Activated CD4-positive, alpha-beta T cell treated with anti-CD3 and anti-CD28 coated beads, Interleukin-2, amount 50 U/mL, for 1 hour (primary cell): ENCODE results near the gene HS3ST1.

Source experiments
- DNase-seq: peaks from one replicate; pipeline ENCODE4 v3.0.0-alpha.2; 2020

HS3ST1 gene

DNA sequence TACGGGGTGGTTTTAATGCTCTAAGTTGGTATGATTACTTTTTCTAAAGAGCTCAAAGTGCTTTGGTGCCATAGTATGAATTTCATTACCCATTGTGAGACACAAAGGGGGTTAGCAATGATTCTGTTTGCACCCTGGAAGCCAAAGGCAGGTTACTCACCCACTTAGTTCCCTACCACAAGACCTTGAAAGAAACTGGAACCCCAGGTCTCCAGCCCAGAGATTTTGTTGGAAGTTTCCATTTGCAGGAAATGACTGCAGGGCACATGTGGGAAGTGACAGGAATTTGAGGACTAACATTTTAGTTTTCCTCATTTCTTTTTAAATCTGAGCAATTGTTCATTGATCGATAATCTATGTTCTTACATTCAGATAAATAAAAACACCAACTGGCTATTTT is 1.8 kb upstream of the HS3ST1 start:
- no peak for DNase-seq

DNA sequence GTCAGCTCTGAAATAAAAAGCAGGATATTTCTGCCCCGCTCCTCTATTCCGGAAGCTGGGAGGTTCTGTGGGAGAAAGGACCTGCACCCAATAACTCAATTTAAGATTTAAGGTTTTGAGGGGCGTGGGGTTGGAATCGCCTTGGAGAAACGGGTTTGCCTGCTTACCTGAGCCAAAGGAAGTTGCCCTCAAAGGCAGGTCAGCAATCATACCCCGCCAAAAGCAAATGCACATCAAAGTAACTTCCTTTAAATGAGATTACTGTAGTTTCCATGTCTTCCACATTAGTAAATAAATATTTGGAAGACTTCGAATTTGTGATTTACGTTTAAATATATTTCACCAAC is 978 bp upstream of the HS3ST1 start:
- no peak for DNase-seq

DNA sequence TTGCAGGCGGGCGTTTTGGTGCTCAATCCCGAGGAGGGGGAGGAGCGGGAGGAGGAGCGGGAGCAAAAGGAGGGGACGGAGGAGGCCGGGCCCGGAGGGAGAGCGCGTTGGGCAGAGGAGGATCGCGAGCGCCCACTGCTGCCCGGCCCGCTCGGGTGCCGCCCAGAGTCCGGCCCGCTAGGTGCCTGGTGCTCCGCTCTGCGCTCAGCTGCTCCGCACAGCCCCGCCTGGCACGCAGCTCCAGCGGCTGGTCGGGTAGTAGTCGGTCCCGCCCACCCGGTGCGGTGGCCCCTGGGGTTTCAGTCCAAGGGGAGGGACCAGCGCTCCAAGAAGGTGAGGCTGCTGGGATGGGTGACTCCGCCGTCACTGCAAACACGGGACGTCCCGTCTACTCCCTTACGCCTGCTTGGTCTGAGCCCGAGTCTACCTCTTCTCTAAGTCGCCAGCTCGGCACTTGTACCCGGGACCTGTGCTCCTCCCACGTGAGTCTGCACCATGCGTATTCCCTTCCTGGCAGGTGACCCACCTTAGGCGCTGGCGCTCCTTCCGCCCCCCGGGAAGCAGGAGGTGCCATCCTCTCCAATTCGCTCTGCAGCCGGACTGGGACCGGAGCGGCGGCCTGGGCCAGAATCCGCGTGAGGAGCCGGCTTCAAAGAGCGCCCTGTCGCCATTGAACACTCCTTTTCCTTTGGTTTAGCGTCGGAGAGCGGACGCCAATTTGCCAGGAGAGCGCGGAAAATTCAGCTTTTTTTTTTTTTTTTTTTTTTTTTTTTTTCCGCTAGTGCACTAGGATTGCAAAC is 405 bp upstream of the HS3ST1 start:
- DNase-seq: peak; percentile 13

DNA sequence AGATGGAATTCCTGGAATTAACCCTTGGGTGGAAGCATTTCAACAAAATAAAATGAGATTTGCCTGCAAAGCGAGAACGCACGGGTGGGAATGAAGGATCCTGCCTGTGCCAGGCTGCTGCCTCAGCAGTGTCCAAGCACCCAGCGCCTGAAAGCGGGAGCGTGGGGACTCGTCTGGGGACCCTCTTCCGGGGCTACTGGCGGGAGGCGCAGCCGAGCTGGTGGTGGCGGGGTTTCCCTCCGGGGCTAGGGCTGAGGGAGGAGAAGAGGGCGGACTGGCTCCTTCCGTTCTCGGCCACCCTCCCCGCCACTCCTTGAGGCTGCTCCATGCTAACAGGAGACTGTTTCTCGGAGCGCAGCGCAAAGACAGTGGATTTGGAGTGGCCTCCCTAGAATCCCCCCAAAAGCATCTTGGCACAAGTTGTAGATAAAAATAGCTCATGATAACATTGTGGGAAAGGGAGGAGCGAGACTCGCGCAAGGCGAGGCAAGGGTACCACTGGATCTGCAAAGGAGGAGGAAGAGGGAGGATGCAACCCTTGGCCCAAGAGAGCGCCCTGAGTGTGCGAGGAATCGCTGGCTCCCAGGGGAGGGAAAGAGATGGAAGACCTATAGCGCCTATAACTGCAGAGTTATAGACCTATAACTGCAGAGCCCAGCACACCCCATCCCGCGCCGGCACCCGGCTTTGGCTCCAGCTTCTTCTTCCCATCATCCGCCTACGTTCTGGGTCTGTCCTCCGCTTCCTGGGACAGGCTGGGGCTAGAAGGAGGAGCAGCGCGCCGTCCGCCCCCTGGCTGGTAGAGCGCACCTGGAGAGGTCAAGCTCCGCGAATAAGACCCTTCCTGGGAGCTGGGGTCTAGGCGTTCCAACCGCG is 1.3 kb downstream of the HS3ST1 start:
- no peak for DNase-seq

DNA sequence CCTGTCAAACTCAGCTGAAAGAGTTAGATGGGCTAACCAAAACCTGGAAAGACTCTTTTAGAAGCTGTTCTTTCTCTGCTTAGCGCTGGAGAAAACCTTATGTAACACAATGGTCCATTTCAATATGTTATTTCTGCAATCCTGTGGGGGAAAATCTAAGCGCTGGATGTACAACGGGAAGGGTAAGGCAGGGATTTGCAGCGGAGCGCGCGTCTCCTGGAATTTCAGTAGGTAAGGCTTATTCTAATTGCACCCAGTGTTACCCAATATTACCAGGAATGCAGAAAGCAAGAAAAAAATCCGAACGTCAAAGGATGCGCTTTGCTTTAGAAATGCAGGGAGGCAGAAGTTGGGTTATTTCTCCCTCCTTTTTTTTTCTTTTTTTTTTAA is 2.0 kb downstream of the HS3ST1 start:
- DNase-seq: no peak

DNA sequence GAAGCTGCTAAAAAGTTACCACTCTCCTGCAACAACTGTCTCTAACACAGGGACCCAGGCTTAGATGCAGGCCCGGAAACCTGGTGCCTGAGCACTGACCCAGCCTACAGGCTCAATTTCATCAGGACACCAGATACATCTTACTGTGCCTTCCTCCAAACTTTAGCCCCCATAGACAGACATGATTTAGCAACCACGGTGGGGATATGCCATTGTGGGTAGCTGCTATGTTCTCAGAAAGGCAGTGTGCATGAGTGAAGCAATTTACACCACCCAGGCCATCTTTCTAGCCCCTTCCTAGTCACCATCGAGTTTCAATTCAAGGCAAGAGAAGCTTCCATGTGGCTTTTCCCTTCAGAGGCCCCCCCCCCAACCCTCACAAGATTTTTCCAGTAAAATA is 2.7 kb downstream of the HS3ST1 start:
- no peak for DNase-seq

DNA sequence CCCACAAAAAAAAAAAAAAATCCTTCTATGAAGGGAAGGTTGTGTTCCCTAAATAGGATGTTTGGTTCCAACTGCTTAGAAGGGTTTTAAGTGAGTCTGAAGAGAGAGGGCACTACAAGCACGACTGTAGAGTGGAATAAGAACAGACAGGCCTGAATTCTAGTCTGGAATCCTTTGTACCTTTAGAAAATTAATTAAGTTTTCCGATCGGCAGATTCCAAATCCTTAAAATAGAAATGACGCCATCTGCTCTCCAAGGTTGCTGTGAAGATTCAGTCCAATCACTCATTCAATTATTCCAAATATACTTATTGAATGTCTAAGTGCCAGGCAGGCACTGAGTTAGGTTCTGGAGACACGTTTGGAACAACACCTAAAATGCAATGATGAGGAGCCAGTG is 3.8 kb downstream of the HS3ST1 start:
- no peak for DNase-seq

DNA sequence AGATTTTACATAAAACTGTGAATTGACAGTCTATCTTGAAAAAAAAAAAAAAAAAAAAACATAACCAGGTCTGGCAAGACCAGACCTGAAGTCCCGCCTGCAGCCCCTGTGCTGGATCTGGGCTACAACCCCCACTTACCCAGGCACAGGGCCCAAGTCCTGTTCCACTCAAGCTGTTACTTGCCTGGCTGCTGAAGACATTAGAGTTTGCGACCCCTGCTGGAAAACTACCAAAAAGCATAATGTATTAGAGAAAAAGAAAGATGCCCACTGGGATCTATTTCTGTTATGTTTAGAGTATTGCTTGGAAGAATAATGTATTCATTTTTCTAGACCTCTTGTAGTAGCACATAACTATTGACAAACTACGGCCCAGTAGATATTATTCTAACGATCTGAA is 4.7 kb downstream of the HS3ST1 start:
- no peak for DNase-seq

DNA sequence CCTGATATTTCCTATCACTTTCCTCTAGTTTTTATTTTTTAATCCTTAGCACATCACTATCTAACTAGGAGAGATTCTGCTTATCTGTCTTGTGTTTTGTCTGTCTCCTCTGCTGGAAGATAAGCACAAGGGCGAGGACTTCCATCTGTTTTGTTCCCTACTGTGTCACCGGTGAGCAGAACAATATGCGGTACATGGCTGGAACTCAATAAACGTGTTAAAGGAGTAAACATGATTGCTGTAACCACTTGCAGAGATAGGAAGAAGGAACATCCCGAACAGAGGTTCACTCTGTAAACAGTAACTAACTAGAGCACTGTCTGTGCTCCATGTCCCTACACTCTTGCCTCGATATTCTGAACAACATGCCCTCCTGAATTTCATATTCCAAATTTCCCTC is 5.2 kb downstream of the HS3ST1 start:
- DNase-seq: no peak

DNA sequence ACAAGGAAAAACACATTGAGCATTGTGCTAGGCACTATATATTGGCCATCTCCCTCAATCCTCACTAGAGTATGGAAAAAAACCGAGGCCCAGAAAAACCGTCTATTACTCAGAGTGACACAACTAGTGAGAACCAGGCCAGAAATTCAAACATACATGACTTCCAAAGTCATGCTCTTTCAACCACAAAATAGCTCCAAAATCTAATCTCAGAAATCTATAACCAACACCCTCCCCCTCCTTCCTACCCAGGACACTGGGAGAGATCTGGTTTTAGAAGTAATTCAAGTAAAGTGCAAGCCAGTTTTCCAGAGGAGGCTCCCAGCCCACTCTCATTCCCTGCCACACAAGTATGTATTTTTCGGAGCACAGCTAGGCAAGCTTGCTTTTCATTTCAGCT is 7.6 kb downstream of the HS3ST1 start:
- no peak for DNase-seq

DNA sequence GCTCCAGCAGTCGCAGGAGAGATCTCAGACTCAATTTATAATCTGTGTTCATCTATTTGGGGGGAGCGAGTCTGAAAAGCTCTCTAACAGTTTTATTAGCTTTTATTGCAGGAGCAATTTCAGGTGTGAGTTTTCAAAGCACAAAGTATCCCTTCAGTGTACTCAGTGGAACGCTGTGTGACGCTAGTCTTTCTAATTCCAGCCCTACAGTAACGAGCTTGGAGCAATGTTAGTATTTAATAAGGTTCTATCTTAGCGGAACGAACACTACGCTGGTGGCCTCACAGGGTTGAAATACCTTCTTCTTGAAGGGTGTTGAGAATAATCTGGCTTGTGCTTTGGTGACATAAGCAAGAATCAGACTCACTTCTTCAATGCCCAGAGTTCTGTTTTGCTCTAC is 8.4 kb downstream of the HS3ST1 start:
- DNase-seq: no peak

DNA sequence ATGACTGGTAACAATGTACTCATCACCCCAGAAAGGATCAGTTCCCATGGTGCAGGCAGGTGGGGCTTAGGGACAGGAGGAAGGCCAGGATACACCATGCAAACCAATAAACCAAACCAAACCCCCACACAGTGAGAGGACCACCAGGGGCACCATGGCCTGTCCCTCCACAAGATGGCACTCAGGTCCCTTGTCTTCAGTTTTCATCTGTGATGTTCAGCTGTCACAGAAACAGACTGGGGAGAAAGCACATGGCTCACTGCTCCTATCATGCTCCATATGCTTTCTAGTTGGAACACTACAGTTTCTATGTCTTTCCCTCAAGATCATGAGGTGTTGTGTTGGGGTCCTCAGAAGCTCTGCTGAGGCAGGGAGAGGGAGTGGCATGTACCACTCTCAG is 10.1 kb downstream of the HS3ST1 start:
- no peak for DNase-seq

DNA sequence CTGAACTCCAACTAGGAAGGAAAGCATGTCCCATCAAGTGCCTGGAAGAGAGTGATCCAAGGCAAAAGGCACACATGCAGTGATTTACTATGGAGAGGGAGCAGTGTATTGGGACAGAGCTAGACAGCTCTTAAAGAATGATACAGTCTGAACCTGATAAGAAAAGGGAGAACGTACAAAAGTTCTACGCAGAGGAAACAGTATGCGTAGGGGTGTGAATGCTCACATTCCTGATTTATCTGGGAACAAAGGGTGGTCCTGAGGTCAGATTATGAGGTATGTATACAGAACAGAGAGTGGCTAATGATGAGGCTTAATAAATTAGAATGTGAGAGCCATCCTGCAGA is 12.0 kb downstream of the HS3ST1 start:
- DNase-seq: no peak

DNA sequence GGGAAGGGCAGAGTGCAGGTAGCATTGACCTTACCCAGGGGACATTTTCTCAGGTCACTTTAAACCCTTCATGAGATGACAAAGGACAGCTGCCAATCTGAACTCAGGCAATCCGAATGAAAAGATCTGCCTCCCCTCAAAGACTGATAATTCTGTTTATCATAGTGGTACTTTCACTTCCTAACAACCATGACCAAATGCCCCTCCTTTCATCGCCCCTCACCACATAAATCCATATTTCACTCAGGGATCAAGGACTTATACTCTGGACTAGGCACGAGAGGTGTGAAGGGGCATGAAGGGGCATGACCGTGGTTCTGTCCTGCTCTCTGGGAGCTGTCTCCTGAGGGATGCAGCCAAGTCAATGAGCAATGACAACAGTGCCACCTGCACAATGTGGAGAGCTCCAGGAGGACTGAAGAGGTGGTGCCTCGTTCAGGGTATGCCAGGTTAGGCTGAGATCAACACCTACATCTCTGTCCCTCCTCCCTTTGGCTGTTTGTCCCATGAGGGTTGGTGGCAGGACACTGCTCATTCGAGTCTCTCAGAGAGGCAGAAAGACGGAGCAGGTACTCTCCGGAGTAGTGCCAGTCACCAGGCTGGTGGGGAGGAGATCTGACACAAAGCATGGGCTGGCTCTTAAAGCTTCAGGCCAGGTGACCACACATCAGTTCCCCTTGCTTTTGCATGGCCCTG is 12.5 kb downstream of the HS3ST1 start:
- DNase-seq: no peak

DNA sequence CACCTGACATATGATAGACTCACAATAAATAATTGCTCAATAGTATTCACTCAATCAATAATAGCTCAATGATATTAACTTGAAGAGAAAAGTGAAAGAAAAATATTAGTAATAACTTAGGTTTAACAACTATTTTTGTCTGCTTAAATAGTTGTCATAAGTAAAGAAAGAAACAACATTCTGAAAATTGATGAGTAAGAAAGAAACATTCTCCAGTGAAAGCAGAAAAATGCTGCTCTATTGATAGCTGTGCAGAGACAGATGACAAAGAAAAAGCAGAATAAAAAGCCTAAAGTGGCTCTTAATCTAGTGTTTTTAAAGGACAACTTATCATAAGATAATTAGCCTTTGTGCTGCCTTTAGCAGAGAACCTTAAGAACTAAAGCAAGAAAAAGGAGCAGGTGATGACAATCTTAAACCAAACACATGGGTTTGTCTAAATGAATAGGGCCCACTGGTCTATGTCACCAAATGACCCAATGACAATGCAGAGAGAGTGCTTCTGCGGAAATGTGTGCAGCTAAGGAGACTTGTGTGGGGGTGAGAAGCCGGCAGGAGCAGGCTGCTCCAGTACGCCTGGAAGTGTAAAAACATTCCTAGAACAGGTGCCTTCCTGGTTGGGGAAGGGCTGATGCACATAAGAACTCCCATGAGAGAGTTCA is 13.2 kb downstream of the HS3ST1 start:
- no peak for DNase-seq

DNA sequence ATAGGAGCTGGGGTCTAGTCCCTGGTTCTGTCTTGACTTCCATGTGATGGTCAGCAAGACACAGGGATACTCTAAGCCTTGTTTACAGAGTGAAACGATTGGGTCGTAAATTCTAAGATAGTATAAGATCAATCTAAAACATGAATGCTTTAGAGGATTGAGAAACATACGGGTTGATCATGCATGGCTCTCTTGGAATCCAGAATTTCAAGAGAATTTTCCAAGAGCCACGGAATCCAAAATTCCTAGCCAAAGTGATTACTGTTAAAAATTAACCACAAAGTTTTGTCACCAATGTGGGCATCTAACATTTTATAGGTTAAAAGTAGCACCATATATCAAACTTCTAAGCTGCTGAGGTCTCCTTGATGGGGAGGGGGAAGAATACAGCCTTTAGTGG is 16.5 kb downstream of the HS3ST1 start:
- DNase-seq: no peak

DNA sequence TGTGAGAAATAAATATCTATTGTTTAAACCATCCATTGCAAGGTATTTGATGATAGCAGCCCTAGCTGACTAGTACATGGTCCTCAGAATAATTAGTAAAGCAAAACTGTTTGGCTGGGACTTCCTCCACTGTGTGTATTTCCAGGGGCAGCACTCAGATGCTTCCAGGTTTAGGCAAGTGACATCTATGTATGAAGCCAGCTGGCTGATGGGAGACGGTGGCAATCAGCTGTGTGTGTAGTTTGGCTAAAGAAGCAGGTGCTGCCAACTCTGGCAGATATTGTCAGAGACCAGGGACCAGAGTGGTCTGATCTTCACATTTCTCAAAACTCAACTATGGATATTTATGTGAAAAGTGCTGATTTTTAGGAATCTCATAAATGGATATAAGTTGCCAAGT is 19.1 kb downstream of the HS3ST1 start:
- DNase-seq: no peak

DNA sequence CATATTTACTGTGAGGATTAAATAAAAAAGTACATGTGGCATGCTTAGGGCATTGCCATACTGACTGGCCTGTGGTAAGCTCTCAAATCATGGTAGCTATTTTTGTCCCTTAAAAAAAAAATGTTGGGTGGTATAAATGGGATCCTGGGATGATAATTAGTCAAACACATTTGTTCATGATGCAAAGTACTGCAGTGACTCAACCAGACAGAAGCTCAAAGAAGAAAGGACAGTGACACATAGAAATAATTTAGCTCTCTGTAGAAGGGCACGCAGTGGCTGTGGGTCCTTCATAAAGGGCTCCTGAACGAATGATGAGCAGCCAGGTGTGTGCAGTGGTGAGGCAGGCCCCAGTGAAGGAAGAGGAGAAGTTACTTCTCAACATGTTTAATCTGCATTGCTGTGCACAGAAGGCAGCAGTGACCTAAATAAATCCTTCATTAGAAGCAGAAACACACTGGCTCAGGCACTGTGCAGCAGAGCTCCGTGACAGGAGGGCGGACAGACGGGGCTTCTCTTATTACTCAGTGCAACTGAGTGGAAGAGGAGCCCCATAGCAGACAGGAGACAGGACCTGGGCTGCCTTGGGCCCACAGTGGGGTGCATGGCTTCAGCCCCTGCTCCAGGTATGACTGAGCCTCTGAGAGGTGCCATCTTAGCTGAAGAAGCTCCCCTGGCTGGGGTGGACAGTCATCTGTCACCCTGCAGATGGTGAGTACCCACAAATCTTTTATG is 20.3 kb downstream of the HS3ST1 start:
- no peak for DNase-seq

DNA sequence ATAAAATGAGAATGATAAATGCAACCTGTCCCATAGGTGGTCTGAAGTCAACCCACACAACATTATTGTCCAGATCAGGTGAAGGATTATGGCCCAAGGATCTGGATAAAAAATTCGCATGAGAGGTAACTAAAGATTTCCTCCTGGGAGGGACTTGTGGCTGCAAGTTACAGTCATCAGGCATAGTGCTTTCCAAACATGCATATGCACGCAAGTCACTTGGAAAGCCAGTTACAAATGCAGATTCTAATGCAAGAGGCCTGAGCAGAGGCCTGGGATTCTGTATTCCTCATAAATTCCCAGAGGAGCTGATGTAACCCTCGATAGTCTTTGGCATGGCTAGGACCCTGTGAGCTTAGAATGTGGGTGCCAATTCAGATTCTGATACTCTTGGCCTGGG is 21.1 kb downstream of the HS3ST1 start:
- no peak for DNase-seq

DNA sequence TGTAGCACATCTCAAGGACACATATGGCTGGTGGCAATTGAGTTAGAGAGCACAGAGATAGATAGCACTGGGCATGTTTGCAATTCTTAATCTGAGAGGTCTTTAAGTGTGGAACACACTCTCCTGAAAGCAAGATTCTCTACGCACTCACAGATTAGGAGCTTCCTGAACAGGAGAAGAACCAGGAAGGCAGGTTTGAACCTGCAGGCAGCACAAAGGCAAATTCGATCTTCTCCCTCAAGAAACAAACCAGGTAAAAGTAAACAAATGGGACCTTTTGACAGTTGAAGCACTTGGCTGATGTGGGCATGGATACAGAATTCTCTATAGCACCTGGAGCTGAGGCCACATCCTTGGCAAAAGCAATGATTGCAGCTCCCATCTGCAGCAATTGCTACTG is 24.3 kb downstream of the HS3ST1 start:
- DNase-seq: no peak

DNA sequence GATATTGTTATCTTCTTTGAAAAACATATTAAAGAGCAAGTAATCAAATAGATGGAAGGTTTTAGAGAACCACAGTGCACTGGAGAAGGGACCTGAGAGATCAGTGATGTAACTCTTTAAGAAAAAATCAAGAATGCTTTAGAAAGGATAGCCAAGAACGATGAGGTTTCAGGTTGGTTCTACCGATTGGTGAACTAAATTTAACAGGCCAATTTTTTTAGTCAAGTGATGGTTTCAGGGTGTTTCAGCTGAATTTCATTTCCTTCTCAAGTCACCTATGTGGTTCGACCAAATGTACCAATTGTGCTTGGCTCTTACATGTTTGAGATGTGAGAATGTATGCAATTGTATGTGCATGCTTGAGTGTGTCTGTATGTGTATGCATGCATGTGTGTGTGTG is 26.5 kb downstream of the HS3ST1 start:
- DNase-seq: no peak

DNA sequence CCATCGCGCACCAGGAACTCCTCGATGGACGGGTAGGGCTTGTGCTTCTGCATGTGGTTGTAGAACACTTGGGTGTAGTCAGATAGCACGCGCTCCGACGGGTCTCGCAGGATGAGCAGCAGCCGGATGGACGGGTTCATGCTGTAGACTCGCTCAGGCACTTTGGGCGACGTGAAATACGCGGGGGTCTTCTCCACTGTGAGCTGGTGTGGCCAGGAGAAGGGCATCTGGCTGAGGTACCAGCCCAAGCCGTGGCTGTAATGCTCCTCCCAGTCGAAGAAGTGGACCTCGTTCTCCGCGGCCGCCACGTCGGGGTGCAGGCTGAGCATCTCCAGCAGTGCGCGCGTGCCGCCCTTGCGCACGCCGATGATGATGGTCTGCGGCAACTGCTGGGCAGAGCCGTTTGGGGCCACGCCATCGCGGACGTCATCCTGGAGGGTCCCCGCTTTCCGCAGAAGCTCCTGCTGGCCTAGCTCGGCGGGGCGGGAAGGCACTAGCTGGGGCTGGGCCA is 29.2 kb downstream of the HS3ST1 start:
- no peak for DNase-seq
